ENCODE data around the gene OLFML2A.
A peak's percentile ranks its signal among the peaks of the same experiment; 100 is the strongest.
"Not testable (repeated sequence)": the region's sequence is repeated elsewhere in the genome, so short reads cannot be mapped to it uniquely, and the experiment has no call there.

The OLFML2A gene

GRCh38 chr9:124831642-124832364, 54.9 kb downstream of the OLFML2A start:
- no peak for DNase-seq

- DNase-seq = no peak
Measured at GRCh38 chr9:124834591-124834990, 57.7 kb downstream of the OLFML2A start.

DNA sequence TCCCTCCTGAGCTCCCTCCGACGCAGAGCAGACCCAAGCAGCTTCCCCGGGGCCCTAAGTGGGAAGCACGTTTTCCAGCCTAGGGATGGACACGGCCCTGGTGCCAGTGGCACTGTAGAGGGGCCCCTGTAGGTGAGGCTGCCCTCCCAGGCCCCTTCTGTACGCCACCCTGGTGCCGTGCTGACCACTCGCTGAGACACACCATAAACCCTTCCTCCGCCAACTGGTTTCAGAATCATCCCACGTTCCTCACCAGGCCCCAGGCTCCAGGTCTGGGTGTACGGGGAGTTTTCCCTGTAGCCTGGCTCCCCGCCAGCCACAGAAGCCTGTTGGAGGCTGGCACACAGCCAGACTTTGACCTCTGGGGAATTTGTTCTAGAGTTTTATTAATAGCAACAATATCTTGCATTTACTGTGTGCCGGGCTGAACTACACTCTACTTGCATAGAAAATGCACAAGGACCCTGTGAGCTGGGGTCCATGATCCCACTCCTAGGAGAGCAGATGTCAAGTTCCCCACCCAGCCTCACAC, 58.2 kb downstream of the OLFML2A start:
- DNase-seq = no peak

DNA sequence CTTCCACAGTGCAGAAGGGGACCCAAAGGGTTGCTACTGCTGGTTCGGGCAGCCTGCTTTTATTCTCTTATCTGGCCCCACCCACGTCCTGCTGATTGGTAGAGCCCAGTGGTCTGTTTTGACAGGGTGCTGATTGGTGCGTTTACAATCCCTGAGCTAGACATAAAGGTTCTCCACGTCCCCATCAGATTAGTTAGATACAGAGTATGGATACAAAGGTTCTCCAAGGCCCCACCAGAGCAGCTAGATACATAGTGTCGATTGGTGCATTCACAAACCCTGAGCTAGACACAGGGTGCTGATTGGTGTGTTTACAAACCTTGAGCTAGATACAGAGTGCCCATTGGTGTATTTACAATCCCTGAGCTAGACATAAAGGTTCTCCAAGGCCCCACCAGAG, 61.2 kb downstream of the OLFML2A start:
- not testable (repeated sequence) for DNase-seq

GRCh38 chr9:124838567-124839275, 61.8 kb downstream of the OLFML2A start:
- DNase-seq = not testable (repeated sequence)

DNA sequence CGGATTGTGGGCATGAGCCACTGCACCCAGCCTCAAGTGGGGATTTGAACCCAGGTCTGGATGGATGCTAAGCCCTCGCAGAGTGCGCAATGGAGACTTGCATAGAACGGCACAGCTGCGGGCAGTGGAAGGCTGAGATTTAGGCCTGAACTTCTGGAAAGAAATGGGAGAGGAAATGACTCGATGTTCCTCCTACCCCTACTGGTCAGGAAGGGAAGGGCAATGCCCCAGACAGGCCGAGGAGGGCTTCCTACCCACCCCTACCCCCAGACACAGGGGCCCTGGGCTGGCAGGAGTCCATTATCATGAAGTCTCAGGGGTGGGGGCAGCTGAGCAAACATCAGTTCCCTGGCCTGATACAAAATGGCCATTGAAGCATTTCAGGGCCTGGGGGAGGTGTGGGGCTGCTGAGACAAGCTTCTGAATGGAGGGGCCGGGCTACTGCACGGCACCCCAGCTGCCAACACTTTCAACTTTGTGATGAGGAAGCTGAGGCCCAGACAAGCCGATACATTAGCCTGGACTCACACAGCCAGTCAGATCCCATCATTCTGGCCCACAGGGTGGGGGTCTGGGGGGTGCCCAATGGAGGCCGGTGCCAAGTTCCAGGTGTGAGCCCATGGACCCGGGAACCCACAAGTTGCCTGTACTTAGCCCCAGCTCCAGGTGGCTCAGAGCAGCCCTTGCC, 62.8 kb downstream of the OLFML2A start:
- DNase-seq = no peak

- no peak for DNase-seq
Measured at GRCh38 chr9:124840300-124840833, 63.4 kb downstream of the OLFML2A start.

DNA sequence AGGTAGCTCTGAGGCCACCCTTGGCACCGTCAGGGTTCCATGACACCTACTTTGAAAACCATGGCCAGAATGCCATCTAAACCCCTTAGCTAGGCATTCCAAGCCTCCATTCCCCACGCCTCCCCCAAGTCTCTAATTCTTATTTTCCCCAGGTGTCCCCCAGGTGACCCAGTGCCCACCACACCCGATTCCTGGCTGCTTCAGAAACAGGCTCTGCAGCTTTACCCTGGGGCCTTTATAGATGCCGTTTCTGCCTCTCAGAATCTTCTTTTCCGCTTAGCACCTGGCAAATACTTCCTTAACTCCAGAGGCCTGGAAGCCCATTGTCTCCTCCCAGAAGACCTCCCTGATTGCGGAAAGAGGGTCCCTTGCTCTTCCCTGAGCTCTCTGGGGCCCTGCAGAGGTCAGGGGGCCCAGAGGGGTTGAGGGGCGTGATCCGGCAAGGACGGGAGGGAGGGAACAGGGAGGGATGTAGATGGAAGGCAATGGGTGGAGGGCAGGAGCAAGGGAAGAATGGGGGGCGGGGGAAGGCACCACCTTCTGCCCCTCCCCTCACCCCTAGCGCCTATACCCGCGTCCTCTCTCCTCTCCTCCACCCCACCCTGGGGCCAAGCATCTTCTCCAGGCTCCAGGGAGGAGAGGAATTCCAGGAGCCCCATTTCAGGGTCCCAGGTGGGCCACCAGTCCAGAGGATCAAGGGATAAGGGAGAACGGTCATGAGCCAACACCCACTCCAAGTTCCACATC, 64.3 kb downstream of the OLFML2A start:
- no peak for DNase-seq

- DNase-seq = no peak
Measured at GRCh38 chr9:124843456-124844034, 66.6 kb downstream of the OLFML2A start.

GRCh38 chr9:124844291-124844690, 67.4 kb downstream of the OLFML2A start:
- DNase-seq = no peak

DNA sequence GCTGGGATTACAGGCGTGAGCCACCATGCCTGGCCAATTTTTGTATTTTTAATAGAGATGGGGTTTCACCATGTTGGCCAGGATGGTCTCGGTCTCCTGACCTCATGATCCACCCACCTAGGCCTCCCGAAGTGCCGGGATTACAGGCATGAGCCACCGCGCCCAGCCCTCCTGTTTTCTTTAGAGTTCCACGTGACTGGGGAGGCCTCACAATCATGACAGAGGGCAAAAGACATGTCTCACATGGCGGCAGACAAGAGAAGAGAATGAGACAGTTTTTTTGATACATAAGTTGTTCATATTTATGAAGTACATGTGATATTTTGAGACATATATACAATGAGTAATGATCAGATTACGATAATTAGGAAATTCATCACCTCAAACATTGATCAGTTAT, 69.5 kb downstream of the OLFML2A start:
- not testable (repeated sequence) for DNase-seq

DNA sequence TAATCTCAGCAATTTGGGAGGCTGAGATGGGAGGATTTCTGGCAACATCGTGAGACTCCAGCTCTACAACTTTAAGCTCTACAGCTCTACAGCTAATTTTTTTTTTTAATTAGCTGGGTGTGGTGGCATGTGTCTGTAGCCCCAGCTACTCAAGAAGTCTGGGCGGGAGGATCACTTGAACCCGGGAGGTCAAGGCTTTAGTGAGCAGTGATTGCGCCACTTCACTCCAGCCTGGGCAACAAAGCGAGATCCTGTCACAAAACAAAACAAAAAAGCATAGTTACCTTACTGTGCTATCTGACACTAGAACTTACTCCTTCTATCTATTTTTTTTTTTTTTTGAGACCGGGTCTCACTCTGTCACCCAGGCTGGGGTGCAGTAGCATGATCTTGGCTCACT, 70.0 kb downstream of the OLFML2A start:
- no peak for DNase-seq

GRCh38 chr9:124849801-124850200, 72.9 kb downstream of the OLFML2A start:
- DNase-seq = no peak

DNA sequence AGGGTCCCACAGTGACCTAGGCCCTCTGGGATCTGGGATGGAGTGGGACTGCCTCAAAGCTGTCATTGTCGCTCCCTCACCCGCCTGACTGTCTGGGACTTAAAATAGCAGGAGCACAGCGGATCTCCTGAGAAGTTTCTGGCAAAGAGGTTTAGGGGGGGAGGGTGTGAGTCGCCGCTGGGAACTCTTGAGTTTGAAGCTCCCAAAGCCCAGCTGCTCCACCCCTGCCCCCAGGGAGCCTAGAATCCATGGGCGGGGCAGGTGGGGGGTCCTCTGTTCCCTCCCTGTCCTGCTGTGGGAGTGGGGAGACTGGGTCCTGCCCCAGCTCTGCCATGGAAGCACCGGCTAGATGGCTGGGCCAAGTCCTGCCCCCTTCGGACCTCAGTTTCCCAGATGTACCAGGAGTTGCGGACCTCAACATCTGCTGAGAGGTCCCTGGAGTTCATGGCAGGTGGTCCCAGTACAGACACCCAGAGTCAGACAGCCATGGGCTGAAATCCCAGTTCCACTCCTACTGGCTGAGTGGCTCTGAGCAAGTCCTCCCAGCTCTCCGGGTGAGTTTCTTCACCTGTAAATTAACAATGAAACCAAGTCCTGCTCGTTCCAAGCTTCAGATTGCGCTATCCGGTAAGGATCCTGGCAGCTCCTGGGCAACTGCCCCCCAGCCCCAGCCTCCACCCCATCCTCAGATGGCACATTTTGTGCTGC, 75.3 kb downstream of the OLFML2A start:
- no peak for DNase-seq

DNA sequence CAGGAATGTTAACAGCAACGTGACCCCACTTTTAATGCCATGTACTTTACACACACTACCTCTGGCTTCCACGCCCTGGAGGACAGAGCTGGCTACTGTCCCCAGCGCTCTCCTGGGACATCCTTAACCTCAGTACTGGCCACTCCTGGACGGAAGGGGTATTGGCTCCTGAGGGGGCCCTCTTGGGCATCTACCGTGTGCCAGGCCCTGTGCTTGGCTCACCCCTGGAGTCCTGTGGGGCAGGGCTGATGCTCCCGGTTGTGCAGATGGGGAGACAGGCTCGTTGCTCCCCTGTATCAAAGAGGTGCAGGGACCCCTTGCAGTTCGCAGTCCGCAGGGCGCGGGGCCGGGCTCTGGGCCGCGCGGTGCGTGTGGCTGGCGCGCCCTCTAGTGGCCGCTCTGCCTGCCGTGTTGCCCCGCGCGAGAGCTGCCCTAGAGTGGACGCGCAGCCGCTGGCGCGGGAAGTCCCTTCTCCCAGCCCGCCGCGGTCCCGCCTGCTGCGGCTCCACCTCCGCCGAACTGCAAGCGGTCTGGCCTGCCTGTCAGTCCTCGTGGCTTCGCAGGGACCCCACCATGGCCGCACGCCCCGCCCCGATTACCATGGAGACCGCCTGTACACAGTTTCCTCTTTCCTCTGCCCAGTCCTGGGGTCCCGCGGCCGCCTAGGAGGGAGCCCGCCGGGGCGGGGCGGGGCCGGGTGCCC, 76.0 kb downstream of the OLFML2A start, which contains the start of gene WDR38:
Gene WDR38 (plus strand): TSS at position 632 of the 703 bp plus-strand sequence. CDS start 72 bp downstream, outside the sequence.
- peak; percentile 93 for DNase-seq

DNA sequence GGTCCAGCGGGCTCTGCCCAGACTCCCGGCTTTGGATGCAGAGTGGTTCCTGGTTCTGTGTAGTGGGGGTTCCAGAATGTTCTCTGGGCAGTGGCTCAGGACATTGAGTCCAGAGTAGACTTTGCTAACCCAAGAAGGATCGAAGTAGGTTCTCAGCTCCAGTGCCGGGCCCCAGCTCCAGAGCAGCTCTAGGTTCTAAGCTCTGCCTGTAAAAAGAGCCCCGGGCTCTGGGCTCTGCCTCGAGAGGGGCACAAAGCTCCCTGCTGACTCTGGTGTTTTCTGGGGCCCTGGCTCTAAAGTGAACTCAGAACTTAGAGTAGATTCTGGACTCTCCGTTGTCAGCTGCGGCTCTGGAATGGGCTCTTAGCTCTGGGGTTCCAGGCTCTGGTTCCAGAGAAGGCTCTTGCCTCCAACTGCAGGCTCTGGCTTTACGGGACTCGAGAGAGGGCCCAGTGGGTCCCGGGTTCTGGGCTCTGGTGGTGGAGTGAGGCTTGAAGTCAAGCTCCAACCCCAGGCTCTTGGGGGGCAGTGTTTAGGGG, 76.7 kb downstream of the OLFML2A start:
- DNase-seq = no peak

DNA sequence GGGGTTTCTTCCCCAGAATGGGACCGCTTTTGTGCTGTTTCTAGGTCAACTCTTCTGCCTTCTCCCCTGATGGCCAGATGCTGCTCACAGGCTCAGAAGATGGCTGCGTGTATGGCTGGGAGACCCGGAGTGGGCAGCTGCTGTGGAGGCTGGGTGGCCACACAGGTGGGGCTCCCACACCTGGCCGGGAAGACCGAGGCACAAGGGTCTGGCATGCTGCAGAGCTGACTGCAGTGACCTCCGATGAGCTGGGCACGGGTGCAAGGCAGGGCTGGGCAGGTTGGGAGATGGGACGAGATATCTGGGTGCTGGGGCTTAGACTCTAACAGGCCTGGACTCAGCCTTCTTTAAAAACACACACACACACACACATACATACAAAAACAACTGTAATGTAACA, 77.2 kb downstream of the OLFML2A start:
- no peak for DNase-seq

DNA sequence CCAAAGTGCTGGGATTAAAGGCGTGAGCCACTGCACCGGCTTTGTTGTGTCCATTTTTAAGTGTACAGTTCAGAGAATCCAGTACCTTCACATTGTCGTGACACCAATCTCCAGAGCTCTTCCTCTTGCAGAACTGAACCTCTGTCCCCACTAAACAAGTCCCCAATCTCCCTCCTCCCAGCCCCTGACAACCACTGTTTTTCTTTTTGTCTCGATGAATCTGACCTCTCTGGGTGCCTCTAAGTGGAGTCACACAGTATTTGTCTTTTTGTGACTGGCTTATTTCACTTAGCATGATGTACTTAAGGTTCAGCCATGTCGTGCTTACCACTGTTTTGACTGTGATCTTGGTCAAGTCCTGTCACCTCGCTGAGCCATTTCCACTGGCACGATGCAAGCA, 77.9 kb downstream of the OLFML2A start:
- DNase-seq = no peak

DNA sequence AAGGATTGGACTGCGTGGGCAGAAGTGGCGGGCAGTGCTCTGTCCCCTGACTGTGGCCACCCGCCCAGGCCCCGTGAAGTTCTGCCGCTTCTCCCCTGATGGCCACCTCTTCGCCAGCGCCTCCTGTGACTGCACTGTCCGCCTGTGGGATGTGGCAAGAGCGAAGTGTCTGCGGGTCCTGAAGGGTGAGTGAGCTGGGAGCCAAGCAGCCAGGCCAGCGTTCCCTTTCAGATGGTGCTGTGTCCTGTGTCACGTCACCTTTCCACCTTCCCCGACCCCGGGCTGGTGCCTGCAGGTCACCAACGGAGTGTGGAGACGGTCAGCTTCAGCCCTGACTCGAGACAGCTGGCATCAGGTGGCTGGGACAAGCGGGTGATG, 78.6 kb downstream of the OLFML2A start:
- DNase-seq = no peak

GRCh38 chr9:124855944-124856765, 79.2 kb downstream of the OLFML2A start:
- DNase-seq = no peak
